Muscle of leg (tissue), 11 donors: ENCODE results near the gene HCN3. TPM values are rescaled to one million over a fixed set of nuclear protein-coding genes. Genes with fewer than 3 reads are reported as not detected.

ENCODE experiments used
- DNase-seq: peaks from one replicate; pipeline ENCODE4 v3.0.0; 2013
- H3K27ac ChIP-seq: one replicate; pipeline ENCODE4 v1.5.1; 2013; ENCODE audit warnings: mild to moderate bottlenecking, low read length, control low read depth
- H3K27me3 ChIP-seq: one replicate; pipeline ENCODE4 v1.6.1; 2013; ENCODE audit warnings: low read length; ENCODE audit not compliant: control insufficient read depth, insufficient read depth
- H3K36me3 ChIP-seq: one replicate; pipeline ENCODE4 v1.6.1; 2013; ENCODE audit warnings: low read length; ENCODE audit not compliant: control insufficient read depth, insufficient read depth
- H3K4me1 ChIP-seq: one replicate; pipeline ENCODE4 v1.6.1; 2013; ENCODE audit warnings: low read length; ENCODE audit not compliant: control insufficient read depth, insufficient read depth
- H3K4me3 ChIP-seq: one replicate; pipeline ENCODE4 v1.5.1; 2013; ENCODE audit warnings: low read length, control low read depth
- H3K9me3 ChIP-seq: replicated peaks from 2 replicates; pipeline ENCODE4 v1.6.1; 2013; ENCODE audit warnings: low read depth, low read length; ENCODE audit not compliant: control insufficient read depth
- WGBS: methylation state at CpG from one replicate; pipeline ENCODE4 v1.1.5; 2013; ENCODE audit warnings: missing lambda C conversion rate; ENCODE audit not compliant: insufficient coverage; 5-methylcytosine and 5-hydroxymethylcytosine counted together
- polyA plus RNA-seq, 8 donors: library from polyadenylated mRNA; unstranded; fragments of 120-200 nt; gene quantifications; one replicate each; pipeline versions ENCODE4 v1.2.1 to v1.2.3, GENCODE V29; 2013; ENCODE audit warnings: inconsistent platforms in 1 of 8, low replicate concordance in 1 of 8; ENCODE audit not compliant: insufficient read length in 8 of 8, insufficient read depth in 1 of 8
- total RNA-seq: library from RNA; stranded (reverse); fragments of 120-200 nt; gene quantifications from one replicate; pipeline ENCODE4 v1.2.4, GENCODE V29; 2013

The HCN3 gene
- total and polyA plus RNA-seq, 9 donors: 1.6 to 6.7 (median 3.9) TPM

DNA sequence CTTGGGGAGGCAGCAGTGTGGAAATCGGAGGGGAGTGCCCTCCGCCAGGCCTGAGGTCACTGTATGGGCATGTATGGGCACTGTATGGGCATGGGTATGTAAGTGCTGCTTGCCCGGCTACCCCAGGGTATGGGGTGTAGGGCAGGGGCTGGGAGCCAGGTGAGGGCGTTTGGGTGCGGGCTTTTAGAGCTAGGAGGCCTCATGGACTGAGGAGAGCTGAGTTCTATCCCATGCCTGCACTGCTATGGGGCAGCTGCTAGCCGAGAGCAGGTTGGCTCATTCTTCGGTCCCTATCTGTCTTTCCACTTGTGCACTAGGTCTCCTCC lies 18.6 kb downstream of the HCN3 start:
- Histone ChIP-seq H3K9me3 (no peaks in the 10 kb centered on the region), H3K27ac (no peak overlapping the region), H3K4me3 (no peak overlapping the region), H3K36me3 (no peaks in the 10 kb centered on the region), H3K4me1 (peaks cover 11% of the 10 kb centered on the region), H3K27me3 (peaks cover 52% of the 10 kb centered on the region)
- 88% methylated on average over 5 of the region's 7 CpGs for WGBS
- DNase-seq: no peak

DNA sequence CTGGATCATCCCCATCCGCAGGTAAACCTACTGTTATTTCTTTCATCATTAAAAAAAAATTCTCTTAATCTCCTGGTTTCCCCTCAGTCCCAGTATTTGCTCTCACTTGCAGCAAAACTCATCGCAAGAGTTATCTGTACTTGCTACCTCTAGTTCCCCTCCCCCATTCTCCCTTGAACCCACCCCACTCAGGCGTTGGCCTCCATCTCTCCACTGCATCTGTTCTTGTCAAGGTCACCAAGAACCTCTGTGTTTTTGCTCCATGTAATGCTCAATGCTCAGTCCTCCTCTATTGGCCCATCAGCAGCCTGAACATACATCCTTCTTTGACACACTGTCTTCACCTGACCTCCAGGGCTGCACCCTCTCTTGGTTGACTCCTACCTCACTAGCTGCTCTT lies 19.4 kb downstream of the HCN3 start:
- DNase-seq: no peak
- H3K4me1 ChIP-seq: peaks cover 11% of the 10 kb centered on the region
- 80% methylated on average over 3 of the region's 3 CpGs for WGBS
- H3K27ac ChIP-seq: no peak overlapping the region
- H3K9me3 ChIP-seq: no peaks in the 10 kb centered on the region
- H3K36me3 ChIP-seq: no peaks in the 10 kb centered on the region
- no peak overlapping the region for H3K4me3 ChIP-seq
- peaks cover 52% of the 10 kb centered on the region for H3K27me3 ChIP-seq

DNA sequence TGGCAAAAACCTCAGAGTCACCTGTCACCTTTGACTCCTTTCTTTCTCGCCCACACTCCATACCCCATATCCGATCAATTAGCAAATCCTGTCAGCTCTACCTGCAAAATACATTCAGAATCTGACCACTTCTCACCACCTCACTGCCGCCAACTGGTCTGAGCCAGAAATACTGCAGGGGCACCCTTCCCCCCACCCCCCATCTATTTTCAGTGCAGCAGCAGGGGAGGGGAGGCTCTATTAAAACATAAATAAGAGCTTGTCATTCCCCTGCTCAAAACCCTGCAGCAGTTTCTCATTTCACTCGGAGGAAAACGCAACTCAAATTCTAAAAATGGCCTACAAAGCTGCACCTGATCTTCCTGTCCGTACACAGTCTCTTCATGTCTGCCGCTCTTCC lies 20.1 kb downstream of the HCN3 start:
- Histone ChIP-seq H3K4me3 (no peak overlapping the region), H3K4me1 (peaks cover 11% of the 10 kb centered on the region), H3K27ac (no peak overlapping the region), H3K36me3 (no peaks in the 10 kb centered on the region), H3K9me3 (no peaks in the 10 kb centered on the region), H3K27me3 (peaks cover 49% of the 10 kb centered on the region)
- DNase-seq: no peak
- 43% methylated on average over 6 of the region's 7 CpGs for WGBS

DNA sequence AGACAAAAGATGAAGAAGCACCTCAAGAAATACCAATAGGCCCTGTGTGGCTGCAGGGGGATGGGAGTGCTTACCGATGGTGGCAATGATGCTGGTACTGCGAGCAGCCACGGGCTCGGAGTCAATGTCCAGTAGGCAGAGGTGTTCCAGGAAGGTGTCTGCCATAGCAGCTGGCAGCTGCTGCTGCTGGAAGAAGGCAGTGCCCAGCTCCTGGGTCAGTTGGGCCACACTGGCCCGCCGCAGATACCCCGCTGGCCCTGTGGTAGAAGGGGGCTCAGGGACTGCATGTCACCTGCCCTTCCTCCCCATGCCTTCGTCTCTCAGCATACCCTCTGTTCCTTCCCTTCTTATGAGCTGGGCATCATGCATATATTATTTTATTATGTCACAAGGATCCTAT lies 22.8 kb downstream of the HCN3 start:
- 93% methylated on average over 4 of the region's 8 CpGs for WGBS
- Histone ChIP-seq H3K36me3 (no peaks in the 10 kb centered on the region), H3K27ac (no peak overlapping the region), H3K4me1 (peaks cover 11% of the 10 kb centered on the region), H3K27me3 (peaks cover 25% of the 10 kb centered on the region), H3K4me3 (no peak overlapping the region), H3K9me3 (no peaks in the 10 kb centered on the region)
- DNase-seq: no peak

DNA sequence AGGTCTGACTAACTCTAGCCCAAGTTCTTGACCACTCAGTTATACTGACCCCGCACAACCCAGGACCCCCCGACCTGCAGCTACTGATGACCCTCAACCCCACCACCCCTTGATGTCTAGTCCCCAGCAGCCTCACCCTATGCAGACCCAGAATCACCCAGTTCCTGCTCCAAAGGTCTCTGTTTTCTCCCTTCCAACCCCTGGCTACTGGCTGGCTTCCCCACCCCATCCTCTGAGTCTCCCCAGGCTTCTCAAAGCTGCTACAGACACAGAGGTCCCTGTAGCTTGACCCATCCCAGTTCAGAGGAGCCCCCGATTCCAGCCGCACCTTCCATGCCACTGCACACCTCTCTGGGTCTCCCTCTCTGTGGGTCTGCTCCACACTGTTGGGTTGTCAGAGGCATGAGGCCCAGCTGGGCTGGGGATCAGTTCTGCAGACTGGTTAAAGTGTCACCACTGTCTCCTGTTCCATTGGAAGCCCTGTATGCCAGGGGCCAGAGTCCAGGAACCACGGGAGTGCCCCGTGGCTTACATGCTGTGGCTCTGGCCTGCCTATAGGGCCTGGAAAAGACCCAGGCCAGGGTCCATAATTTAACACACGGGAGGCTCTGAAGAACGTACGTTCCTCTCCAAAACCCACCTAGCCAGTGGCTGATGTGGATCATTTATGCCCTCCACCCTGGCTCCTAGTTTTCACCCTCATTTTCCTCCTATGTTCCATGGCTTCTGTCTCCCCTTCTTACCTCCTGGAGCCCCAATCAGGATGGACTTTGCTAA lies 23.5 kb downstream of the HCN3 start:
- Histone ChIP-seq H3K36me3 (no peaks in the 10 kb centered on the region), H3K4me1 (peaks cover 7% of the 10 kb centered on the region), H3K27me3 (peaks cover 18% of the 10 kb centered on the region), H3K4me3 (no peak overlapping the region), H3K9me3 (no peaks in the 10 kb centered on the region), H3K27ac (no peak overlapping the region)
- 81% methylated on average over 7 of the region's 9 CpGs for WGBS
- DNase-seq: no peak

DNA sequence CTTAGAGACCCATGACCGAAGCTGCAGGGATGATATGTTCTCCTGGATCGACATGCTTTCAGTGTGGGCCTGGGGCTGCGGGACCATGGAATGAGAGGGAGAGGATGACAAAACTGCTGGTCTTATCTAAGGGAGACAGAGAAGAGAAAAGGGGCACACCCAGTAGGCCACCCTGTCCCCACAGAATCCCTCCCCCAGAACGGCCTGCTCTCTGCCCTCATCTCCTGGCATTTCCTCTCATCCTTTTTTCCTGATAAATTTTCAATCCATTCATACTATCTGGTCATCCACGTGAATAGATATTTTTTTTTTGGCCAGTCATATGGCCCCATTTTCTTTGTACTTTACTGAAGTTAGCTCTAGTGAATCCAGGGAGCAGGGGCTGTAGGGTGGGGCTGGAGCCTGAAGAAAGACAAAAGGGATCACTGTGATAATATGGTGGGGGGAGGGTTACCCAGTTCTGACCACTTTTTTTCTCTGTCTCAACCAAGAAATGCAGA lies 24.1 kb downstream of the HCN3 start, which contains the start of gene PKLR:
TSS of gene PKLR (minus strand) at position 97 of the 500 bp plus-strand sequence. CDS start at position 54, 43 bp downstream.
- 78% methylated on average over 3 of the region's 5 CpGs for WGBS
- DNase-seq: no peak
- Histone ChIP-seq H3K9me3 (no peaks in the 10 kb centered on the region), H3K4me1 (peaks cover 12% of the 10 kb centered on the region), H3K36me3 (no peaks in the 10 kb centered on the region), H3K27ac (no peak within 1 kb of the TSS), H3K27me3 (peaks cover 11% of the 10 kb centered on the region), H3K4me3 (no peak within 1 kb of the TSS)

DNA sequence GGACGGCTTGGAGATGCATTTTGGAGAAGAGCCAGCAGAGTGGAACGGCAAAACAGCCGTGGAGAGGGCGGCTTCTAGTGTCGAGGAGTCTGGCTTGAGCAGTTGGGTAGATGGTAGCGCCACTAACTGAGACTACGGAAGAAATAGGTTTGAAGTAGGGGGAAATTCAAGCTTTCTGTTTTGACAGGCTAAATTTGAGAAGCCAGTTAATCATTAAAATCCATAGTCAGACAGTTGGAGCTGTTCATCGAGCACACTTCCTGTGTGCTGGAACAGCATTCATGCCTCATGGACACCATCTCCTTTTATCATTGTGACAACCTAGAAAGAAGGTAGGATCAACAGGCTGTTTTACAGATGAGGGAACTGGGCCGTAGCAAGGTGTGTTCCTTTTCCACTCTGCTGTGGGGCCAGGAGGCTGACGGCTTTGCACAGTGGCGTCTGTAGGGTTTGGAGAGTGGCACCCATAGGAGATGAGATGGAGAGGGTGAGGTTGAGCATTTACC lies 27.3 kb downstream of the HCN3 start:
- Histone ChIP-seq H3K36me3 (no peaks in the 10 kb centered on the region), H3K4me3 (no peak overlapping the region), H3K27ac (no peak overlapping the region), H3K4me1 (peaks cover 21% of the 10 kb centered on the region), H3K9me3 (no peaks in the 10 kb centered on the region), H3K27me3 (no peaks in the 10 kb centered on the region)
- WGBS: 82% methylated on average over 8 of the region's 11 CpGs
- DNase-seq: no peak

DNA sequence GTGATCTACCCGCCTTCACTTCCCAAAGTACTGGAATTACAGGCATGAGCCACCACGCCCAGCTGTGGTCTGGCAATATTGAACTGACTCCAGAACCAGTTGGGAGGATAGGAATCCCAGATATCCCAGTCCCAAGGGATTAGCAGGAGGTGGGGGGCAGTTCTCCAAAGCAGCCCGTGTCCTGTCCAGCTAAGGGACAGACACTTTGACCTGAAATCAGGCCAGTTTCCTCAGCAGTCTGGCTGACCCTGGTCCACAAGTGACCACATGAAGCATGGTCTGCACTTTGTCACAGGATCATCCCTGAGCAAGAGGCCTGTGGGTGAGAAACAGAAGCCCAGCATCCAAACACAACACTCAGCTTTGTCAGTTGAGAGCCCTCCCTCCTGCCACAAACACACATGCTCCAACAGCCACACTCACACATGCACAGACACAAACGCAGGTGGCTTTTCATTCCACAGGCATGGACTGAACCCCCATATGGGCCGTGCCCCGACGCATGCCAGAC lies 28.7 kb downstream of the HCN3 start:
- Histone ChIP-seq H3K4me3 (no peak overlapping the region), H3K9me3 (no peaks in the 10 kb centered on the region), H3K27ac (no peak overlapping the region), H3K27me3 (no peaks in the 10 kb centered on the region), H3K4me1 (peaks cover 27% of the 10 kb centered on the region), H3K36me3 (peaks cover 5% of the 10 kb centered on the region)
- DNase-seq: no peak
- WGBS: 54% methylated on average over 5 of the region's 7 CpGs

DNA sequence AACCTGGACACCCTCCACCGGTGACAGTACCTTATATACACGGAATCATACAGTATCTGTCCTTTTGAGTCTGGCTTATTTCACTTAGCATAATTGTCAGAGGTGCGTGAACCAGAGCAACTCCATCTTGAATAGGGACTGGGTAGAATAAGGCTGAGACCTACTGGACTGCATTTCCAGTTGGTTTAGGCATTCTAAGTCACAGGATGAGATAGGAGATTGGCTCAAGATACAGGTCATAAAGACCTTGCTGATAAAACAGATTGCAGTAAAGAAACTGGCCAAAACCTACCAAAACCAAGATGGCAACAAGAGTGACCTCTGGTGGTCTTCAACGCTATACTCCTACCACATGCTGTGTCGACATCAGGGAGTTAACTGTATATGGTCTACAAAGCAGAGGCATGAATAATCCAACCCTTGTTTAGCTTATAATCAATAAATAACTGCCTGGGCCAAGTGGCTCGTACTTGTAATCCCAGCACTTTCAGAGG lies 30.0 kb downstream of the HCN3 start:
- Histone ChIP-seq H3K9me3 (no peaks in the 10 kb centered on the region), H3K4me3 (no peak overlapping the region), H3K27ac (peak overlapping the region; percentile 97), H3K27me3 (no peaks in the 10 kb centered on the region), H3K4me1 (peaks cover 29% of the 10 kb centered on the region), H3K36me3 (peaks cover 14% of the 10 kb centered on the region)
- 74% methylated on average over 2 of the region's 6 CpGs for WGBS
- DNase-seq: peak; percentile 68
